ENCODE measurements around the gene GPR3.
"Not testable (repeated sequence)": the region's sequence is repeated elsewhere in the genome, so short reads cannot be mapped to it uniquely, and the experiment has no call there.

The GPR3 gene

DNA sequence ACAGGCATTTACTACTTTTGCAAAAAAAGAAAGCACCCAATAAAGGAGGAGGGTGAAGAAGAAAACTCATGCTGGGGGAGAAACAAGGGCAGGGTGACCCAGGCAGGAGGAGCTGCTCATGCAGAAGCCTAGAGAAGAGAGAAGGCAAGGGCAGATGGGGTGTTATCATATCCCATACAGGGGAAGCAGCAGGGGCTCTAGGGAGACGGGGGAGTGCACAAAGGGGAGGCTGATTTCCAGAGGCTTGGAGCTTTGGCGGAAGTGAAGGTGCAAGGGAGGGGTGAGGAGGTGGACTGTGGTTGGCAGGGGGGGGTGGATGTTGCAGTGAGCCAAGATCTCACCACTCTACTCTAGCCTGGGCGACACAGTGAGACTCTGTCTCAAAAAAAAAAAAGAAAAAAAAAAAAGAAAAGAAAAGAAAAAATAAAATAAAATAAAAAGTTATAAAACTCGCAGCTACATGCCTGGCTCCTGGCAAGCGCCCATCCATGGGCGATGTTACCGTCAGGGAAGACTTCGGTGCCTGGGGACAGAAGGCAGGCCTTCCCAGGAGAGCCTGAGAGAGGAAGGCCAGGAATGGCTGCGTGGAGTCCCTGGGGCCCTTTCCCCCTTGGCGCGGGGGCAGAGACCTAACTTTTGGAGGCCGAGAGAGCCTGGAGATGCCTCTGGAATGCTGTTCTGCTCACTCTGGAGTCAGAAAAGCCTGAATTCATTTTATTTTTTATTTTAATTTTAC, 14.5 kb upstream of the GPR3 start:
- DNase-seq (ENCODE audit: low read depth in 2 of 2), result no peak

DNA sequence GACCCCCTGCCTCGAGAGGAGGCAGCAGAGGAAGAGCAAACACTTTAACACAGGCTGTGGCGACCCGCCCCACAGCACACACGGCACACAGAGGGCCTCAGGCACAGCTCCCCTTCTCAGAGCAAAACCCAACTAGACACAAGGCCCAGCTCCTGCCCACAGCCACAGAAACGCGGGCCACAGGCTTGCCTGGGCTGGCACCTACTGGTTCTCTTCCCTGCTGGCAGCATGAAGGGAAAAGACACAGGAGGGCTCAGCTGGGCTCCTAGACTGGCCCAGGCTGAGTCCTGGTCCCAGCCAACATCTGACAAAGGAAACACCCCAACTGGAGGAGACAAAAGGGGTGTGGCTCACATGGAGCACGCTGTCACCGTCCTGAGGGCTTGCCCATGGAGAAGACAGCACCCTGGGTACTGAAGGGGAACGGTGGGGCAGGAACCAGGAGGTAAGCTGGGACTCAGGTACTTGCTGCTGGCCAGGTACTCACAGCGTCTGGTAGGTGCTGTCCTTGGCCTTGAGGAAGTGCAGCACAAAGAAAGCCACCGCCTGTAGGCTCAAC, 12.8 kb upstream of the GPR3 start:
- no peak for DNase-seq (ENCODE audit: low read depth in 2 of 2)

DNA sequence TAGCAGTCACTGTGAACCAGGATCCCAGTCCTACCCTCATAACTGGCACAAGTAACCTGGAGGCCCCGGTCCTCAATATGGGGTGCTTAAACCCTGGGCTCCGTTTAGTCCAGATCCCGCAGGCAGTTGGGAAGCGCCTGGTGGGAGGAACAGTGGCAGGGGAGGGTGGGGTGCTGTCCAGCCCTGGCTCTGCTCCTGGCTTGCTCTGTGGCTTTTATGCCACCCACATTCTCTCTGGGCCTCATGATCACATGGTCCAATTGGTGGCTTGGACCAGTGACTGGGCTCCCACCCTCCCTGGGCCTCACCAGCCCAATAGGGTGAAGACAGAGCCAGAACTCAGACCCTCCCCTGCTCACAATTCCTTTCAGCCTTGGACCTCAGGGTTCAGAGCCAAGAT, 12.2 kb upstream of the GPR3 start:
- DNase-seq (ENCODE audit: low read depth in 2 of 2), result no peak

DNA sequence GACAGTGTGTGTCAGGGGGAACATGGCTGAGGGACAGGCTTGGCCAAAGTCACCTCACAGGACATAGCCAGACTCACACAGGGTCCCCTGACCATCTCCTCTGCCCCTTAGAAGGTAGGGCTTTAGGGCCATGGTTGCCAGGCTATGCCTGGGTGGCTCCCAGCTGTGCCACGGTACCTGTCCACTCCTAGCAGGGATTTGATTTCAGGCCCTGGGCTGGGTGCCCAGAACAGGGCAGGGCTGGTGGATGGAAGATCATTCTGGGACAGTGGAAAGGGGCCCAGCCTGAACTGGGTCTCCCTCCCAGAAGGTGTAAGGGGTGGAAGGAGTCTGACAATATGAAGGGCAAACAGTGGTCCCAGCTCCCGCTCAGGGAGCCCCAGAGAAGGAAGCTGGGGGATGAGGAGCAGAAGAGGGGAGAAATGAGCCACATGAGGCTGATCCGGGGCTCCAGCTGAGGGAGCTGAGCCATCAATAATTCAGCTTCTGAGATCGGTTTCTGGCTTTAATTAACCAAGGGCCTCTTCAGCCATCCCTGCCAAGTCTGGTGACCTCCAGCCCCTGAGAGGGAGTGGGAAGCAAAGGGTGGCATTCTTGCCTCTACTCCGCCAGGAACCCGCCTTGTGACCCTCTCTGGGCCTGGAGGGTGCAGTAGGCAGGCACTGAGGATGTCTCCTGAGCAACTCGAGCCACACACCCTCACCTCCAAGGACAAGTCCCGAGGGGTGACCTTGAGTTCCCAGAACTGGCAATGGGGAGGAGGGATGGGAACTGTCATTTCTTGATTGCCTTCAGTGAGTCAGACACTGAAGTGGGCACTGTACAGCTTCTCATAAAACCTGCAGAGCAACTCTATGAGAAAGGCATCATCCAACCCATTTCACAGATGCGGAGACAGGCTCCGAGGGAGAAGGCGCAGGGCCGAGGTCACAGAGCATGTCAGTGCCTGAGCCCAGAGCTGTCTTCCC, 11.4 kb upstream of the GPR3 start:
- DNase-seq (ENCODE audit: low read depth in 2 of 2), result no peak

DNA sequence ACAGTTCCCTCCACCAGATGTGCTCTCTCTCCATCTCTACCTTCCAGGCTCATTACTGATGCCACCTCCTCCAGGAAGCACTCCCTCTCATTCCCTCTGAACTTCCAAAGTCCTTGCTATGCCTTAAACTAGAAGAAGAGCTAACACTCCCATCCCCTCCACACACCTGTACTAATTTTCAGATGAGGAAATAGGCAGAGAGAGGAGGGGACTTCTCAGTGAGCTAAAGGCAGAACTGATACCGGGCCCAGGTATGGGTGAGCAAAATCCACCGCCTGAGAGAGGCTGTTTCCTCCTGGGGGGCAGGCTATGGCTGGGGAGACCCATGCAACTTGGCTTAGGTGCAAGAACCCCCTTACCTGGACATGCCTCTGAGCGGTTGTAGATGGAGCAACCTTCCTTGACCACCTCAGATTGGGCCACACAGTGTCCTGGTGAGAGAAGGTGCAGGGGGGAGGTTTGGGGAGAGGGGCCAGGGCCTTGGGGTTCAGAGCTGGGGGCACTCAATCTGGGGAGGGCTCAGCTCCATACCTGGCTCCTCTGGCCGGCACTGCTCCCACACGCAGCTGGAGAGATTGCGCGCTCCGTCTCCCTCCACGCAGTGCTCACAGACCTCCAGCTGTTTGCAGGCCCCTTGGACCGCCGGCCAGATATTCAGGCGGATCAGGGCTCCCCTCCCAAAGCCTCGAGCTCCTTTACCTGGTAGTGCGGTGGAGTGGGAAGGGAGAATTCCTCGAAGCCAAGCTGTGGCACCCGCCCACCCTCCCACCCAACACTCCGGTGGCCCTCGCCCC, 10.3 kb upstream of the GPR3 start:
- no peak for DNase-seq (ENCODE audit: low read depth in 2 of 2)

DNA sequence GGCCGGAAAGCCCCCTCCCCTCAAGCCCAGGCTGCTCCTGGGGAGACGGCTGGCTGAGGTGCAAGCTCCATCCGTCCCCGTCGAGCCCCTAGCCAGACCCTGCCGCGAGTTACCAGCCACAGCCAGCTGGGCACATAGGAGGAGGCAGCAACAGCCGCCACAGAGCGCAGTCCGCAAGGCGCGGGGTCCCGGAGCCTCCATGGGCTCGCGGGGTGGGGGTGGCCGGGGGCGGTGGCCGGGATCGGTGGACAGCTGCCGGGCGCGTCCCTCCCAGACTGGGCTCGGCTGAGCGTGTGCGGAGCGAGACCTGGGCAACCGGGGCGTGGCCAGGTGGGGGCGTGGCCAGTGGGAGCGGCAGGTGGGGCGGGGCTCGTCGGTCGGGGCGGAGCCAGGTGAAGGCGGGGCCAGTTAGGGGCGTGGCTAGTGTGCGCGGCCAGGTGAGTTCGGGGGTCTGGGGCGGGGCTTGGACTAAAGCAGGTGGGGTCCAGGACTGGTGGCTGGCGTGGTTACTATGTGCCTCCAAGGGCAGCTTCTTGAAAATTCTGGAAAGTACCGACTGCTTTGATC, 9.3 kb upstream of the GPR3 start, which contains the start of gene CD164L2:
CD164L2 (minus strand) TSS at position 295 of the 567 bp plus-strand sequence; CDS start at position 201, 94 bp downstream.
- DNase-seq (ENCODE audit: low read depth in 2 of 2), result no peak

DNA sequence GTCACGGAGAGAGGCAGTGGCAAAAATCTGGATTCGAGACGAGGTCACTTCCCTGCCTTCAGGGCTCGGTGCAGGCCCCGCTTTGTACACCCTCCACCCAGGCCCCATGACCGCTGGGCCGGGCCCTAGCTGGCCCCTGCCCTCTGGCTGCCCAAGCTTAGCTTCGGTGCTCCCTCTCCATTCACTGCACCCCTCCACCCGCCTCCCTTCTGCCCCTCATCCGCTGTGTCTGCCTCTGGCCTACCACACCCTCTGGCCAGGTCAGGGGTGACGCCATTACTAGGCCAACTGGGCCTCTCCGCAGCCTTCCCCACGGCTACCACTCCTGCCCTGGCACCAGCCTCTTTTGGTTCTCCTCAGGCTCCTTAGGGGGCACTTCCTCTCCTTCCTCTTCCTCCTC, 8.8 kb upstream of the GPR3 start:
- no peak for DNase-seq (ENCODE audit: low read depth in 2 of 2)

DNA sequence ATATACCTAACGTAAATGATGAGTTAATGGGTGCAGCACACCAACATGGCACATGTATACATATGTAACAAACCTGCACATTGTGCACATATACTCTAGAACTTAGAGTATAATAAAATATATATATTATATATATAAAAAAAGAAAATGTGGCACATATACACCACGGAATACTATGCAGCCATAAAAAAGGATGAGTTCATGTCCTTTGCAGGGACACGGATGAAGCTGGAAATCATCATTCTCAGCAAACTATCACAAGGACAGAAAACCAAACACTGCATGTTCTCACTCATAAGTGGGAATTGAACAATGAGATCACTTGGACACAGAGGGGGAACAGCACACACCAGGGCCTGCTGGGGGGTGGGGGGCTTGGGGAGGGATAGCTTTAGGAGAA, 7.6 kb upstream of the GPR3 start:
- DNase-seq (ENCODE audit: low read depth in 2 of 2), result not testable (repeated sequence)

DNA sequence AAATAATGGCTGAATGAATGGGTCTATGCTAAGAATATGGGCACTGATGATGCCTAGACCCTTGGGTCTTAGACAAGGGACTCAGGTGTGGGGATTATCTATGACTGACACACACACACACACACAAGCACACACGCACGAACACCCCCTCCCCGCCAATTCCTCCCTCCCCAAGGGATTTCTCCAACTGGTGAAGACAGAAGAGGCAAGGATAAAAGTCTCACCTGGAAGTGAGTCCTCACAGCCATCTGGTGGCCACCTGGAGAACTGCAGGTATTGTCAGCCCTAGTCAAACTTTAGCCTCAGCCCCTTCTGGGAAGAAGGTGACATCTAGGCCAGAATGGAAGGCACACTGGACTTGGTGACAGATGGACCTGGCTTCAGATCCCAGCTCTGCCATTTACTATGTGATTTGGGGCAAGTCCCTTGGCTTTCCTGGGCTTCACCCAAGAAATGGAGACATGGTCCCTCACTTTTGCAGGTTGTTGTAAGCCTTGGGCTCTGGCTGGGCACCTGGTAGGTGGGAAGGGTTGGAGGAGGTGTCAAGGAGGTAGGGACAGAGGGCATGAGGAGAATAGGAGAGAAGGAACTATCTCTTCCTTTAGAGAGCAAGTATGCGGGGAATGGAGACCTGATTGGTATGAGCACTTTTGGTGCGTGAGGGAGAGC, 4.0 kb upstream of the GPR3 start:
- DNase-seq (ENCODE audit: low read depth in 2 of 2), result peak; percentile 70 to 73

DNA sequence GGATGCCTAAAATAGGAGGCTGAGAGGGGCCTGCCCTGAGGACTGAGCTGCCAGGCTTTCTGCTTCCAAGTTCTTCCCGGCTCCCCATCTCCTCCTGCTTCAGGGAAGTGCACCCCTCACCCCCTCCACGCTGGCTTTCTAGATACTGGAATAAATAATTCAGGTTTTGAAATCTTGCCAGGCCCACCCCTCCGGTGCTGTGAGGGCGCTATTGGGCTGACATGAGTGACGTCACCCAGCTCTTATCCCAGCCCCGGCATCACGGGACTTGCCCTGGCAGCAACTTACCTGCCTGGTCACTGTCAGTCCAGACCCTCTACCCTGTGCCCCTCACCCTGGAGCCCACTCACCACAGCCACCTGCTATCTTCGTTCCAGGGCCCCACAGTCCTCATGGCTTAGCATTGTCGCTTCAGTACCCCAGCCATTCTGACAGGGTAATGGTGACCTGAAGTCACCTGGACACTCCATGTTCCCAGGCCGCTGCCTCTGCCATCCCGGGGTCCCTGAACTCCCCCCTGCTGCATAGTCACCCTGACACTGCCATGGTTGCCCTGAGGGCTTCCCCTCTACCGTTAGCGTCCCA, 819 bp upstream of the GPR3 start:
- no peak for DNase-seq (ENCODE audit: low read depth in 2 of 2)

DNA sequence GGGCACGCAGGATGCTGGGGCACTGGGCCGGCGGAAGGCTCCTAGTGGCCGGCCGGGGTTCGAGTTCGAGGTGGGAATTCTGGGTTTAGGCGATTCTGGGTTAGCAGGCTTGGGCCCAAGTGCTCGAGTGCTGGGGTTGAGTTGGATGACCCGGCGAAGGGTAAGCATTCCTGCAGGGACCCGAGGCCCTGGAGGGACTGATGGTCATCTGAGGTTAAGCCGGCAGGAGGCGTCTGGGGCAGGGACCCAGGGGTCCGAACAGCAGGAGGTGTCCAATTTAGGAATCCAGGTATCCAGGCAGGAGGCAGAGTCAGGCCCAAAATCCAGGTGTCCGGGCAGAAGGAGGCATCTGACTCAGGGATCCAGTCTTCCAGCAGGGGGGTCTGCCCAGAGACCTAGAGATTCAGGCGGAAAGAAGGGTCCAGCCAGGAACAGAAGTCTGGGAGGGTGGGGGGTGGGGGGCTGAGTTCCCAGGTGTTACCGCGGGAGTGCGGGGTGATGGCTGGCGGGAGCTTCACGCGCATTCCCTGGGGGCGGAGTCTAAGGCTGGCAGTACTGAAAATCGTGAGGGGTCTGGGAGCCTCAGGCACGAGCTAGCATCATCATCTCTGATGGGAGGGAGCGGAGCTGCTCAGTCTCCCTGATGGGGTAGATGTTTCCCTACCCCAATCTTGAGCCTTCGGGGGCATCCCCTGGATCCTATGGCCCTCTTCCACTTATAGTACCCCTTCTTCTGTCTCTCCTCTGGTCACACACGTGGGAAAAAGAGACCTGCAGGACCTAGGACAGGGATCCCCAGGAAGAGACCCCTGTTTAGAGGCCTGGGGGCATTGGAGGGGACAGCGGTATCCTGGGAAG, 585 bp downstream of the GPR3 start:
- no peak for DNase-seq (ENCODE audit: low read depth in 2 of 2)

DNA sequence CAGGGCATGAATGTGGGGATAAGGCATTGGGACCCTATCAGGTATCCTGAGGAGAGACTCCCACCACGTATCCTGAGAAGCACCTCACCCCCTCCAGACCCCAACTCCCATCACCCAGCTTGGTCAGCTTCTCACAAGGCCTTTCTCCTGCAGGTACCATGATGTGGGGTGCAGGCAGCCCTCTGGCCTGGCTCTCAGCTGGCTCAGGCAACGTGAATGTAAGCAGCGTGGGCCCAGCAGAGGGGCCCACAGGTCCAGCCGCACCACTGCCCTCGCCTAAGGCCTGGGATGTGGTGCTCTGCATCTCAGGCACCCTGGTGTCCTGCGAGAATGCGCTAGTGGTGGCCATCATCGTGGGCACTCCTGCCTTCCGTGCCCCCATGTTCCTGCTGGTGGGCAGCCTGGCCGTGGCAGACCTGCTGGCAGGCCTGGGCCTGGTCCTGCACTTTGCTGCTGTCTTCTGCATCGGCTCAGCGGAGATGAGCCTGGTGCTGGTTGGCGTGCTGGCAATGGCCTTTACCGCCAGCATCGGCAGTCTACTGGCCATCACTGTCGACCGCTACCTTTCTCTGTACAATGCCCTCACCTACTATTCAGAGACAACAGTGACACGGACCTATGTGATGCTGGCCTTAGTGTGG, 1.3 kb downstream of the GPR3 start:
- DNase-seq (ENCODE audit: low read depth in 2 of 2), result no peak

DNA sequence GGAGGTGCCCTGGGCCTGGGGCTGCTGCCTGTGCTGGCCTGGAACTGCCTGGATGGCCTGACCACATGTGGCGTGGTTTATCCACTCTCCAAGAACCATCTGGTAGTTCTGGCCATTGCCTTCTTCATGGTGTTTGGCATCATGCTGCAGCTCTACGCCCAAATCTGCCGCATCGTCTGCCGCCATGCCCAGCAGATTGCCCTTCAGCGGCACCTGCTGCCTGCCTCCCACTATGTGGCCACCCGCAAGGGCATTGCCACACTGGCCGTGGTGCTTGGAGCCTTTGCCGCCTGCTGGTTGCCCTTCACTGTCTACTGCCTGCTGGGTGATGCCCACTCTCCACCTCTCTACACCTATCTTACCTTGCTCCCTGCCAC, 1.8 kb downstream of the GPR3 start:
- no peak for DNase-seq (ENCODE audit: low read depth in 2 of 2)

DNA sequence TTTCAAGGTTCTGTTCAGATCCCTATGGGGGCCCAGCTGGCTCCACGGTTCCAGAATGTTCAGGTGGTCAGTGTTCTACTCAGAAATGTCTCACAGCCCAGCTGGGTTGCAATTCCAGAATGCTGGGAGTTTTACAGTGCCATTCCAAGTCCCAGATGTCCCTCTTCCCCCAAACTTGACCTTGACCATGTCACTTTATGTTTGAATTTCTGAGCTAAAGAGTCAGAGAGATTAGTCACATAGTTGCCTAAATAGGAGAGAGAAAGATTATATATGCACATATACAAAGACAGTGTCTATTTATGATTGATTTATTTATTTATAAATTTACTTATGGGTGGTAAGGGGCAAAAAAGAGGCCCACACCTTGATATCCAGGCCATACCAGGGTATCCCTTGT, 2.5 kb downstream of the GPR3 start:
- no peak for DNase-seq (ENCODE audit: low read depth in 2 of 2)

DNA sequence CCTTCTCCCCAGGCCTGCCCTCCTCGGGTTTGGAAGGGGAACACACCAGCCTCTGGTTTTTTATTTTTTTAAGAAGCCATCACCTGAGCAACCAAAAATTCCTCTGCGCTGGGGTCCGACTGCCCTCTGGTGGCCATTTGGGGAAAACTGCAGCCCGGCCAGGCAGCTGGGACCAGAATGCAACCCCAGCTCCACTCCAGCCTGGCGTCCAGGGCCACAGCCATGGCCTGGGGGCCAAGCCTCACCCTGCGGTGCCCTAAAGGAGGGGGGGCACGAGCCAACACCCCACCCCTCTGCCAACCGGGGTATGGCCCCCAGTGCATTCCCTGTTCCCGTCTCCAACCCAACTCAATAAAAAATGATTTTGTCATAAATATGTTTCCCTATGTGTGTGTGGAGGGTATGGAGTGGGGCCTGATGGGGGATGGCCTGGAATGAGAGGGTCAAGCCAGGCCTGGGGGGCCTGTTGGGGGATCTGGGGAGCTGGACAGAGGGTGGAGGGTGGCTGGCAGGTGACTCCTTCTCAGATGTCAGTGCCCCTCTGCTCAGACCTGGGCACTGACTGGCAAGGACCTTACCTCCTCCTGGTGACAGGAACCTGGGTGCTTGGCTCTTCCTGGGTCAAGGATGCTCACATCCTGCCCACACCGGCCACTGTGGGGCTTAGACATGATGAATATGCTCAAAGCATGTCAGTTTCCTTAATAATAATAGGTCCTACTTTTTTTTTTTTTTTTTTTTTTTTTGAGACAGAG, 3.2 kb downstream of the GPR3 start:
- DNase-seq (ENCODE audit: low read depth in 2 of 2), result peak; percentile 65 to 73

DNA sequence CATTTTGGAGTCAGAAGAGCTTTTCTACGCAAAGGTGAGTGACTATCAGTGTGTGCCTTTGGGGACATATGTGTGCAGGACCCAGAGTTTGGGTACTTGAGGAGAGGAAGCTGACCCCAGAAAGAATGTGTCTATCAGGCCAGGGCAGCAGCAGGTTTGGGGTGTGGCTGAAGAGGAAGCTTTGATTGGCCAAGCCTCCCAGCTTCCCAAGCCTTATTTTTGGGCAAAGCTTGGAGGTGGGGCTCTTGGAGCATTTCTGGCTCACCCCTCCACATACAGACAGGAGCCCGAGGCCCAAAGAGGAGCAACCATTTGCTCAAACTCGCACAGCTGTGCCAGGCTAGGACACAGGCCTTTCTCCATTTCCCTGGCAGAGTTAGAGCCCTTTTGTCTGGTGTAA, 4.7 kb downstream of the GPR3 start:
- no peak for DNase-seq (ENCODE audit: low read depth in 2 of 2)

DNA sequence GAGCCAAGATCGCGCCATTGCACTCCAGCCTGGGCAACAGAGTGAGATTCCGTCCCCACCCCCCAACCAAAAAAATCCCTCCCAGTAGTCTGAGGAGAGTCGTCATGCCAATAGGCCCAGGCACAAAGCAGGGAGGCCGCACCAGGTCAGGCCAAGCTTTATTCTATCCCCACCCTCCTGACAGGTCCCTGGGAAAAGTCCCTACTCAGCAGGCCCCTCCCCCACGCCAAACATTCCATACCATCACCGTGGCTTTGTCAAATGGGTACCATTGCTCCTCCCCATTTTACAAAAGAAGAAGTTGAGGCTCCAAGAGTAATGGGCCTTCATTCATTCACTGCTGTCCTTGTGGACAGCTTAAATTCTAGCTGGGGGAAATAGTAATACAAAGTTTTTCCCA, 5.3 kb downstream of the GPR3 start:
- DNase-seq (ENCODE audit: low read depth in 2 of 2), result no peak

DNA sequence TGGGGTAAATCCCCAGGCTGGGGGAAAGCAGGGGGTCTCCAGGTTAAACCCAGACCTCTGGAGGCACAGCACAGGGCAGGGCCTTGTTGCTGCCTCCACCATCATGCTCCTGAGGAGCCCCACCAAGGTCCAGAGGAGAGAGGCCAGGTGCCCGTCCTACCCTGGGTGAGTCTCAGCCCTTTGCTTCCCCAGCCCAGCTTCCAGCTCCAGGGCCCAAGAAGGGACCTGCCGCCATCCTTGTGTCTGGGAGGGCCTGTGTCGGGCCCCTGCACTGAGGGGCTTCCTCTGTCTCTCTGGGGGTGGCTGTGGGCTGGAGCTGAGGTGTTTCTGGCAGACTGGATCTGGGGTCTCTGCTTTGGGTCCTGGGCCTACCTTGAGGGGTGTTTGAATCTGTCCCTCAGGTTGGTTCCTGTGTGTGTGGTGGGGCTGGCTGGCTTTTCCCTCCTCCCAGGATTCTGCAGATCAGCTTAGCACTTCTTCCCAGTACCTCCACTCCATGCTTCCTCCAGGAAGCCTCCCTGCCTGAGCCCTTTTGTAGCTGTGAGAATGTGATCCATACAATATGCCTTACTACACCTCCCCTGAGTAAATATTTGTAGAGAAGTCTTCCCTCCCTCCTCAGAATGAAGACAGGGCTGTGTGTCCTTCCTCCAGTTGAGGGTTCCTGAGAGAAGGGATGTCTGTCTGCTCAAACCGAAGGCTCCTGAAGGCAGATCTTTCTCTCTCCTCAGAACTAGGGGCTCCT, 6.2 kb downstream of the GPR3 start:
- DNase-seq (ENCODE audit: low read depth in 2 of 2), result no peak
